H1 (cell line): ENCODE data around the gene ACTRT3. TPM values are rescaled to one million over a fixed set of nuclear protein-coding genes. Genes with fewer than 3 reads are reported as not detected.

Source experiments
- CTCF ChIA-PET: fragments of 300-600 bp; sonication (Branson Sonifier 250); formaldehyde crosslinking; loops from one replicate; lab custom pipeline; 2021; ENCODE audit not compliant: partially characterized antibody; lab: Charles Lee
- POLR2A ChIA-PET: fragments of 300-600 bp; sonication (Branson Sonifier 250); formaldehyde crosslinking; loops from one replicate; lab custom pipeline; 2021; ENCODE audit warnings: inconsistent platforms; ENCODE audit not compliant: partially characterized antibody; lab: Charles Lee
- DNase-seq, 2 experiments: peaks; one replicate each; pipeline versions ENCODE4 v3.0.0 to v3.0.0-alpha.2; 2010 to 2022; ENCODE audit warnings: low spot score in 2 of 2, low read depth in 1 of 2, mixed read lengths in 1 of 2
- FAIRE-seq: peaks from 2 replicates; lab custom pipeline; 2011; peaks lifted over from hg19 to GRCh38; lab: Jason Lieb, UNC
- H2AFZ ChIP-seq: 2 replicates; pipeline ENCODE4 v1.8.1; 2012; ENCODE audit warnings: low read length, inconsistent platforms
- H2AK5ac ChIP-seq: 2 replicates; pipeline ENCODE4 v1.6.1; 2013; ENCODE audit warnings: low read depth, low read length
- H2BK120ac ChIP-seq: replicated peaks from 2 replicates; pipeline ENCODE3; 2013; ENCODE audit warnings: low read depth, low read length, inconsistent platforms
- H2BK12ac ChIP-seq: 2 replicates; pipeline ENCODE4 v1.6.1; 2013; ENCODE audit warnings: low read depth, low read length
- H2BK15ac ChIP-seq: 2 replicates; pipeline ENCODE4 v1.6.1; 2013; ENCODE audit warnings: low read length
- H2BK20ac ChIP-seq: 2 replicates; pipeline ENCODE4 v1.6.1; 2013; ENCODE audit warnings: low read length
- H2BK5ac ChIP-seq: 2 replicates; pipeline ENCODE4 v1.6.1; 2013; ENCODE audit warnings: low read depth, low read length
- H3K14ac ChIP-seq: 2 replicates; pipeline ENCODE4 v1.6.1; 2013; ENCODE audit warnings: inconsistent platforms; ENCODE audit not compliant: insufficient read length
- H3K18ac ChIP-seq: 2 replicates; pipeline ENCODE4 v1.6.1; 2013; ENCODE audit warnings: low read length; ENCODE audit errors: extremely low read depth
- H3K23ac ChIP-seq: 2 replicates; pipeline ENCODE4 v1.6.1; 2013; ENCODE audit warnings: inconsistent platforms; ENCODE audit not compliant: insufficient read length
- H3K23me2 ChIP-seq: 2 replicates; pipeline ENCODE4 v1.6.1; 2013; ENCODE audit warnings: low read depth, low read length
- H3K27ac ChIP-seq: 2 replicates; pipeline ENCODE4 v1.6.1; 2011; ENCODE audit warnings: low read depth, low read length, inconsistent platforms
- H3K27me3 ChIP-seq, 4 experiments: replicated peaks in 1 of 4; 1 replicate in 1 of 4; 2 replicates in 3 of 4; pipeline versions ENCODE4 v1.6.1 to v1.8.1; 2011 to 2013; ENCODE audit warnings: low read length in 3 of 4, mild to moderate bottlenecking in 3 of 4, inconsistent platforms in 2 of 4, mixed read lengths in 2 of 4, moderate library complexity in 1 of 4; ENCODE audit not compliant: control insufficient read depth in 3 of 4, insufficient read depth in 3 of 4; ENCODE audit errors: extremely low read depth in 1 of 4
- H3K36me3 ChIP-seq, 4 experiments: 2 replicates each; pipeline versions ENCODE4 v1.6.1 to v1.8.1; 2011 to 2013; ENCODE audit warnings: mild to moderate bottlenecking in 4 of 4, low read length in 3 of 4, moderate library complexity in 2 of 4, control low read depth in 1 of 4, inconsistent platforms in 1 of 4; ENCODE audit not compliant: insufficient read depth in 4 of 4, control insufficient read depth in 2 of 4
- H3K4ac ChIP-seq: replicated peaks from 2 replicates; pipeline ENCODE3; 2013; ENCODE audit warnings: low read length, low read depth, mixed read lengths, inconsistent platforms; ENCODE audit not compliant: insufficient read length
- H3K4me1 ChIP-seq, 4 experiments: replicated peaks in 1 of 4; 1 replicate in 1 of 4; 2 replicates in 3 of 4; pipeline versions ENCODE4 v1.6.1 to v1.8.1; 2011 to 2013; ENCODE audit warnings: low read length in 3 of 4, inconsistent platforms in 2 of 4, mixed read lengths in 1 of 4; ENCODE audit not compliant: insufficient read depth in 4 of 4, control insufficient read depth in 3 of 4
- H3K4me2 ChIP-seq, 2 experiments: 2 replicates each; pipeline versions ENCODE4 v1.6.1 to v1.8.1; 2011 to 2013; ENCODE audit warnings: low read depth in 2 of 2, low read length in 2 of 2, control low read depth in 1 of 2, inconsistent platforms in 1 of 2, mild to moderate bottlenecking in 1 of 2; ENCODE audit not compliant: insufficient read depth in 1 of 2
- H3K4me3 ChIP-seq, 4 experiments: fragments of 200-600, 300-600 bp in 1 of 4; sonication (generic), shearing (Covaris generic), sonication (Bioruptor Twin) in 1 of 4; 2 replicates each; pipeline versions ENCODE4 v1.5.1 to v1.8.1; 2011 to 2016; ENCODE audit warnings: low read length in 4 of 4, low read depth in 3 of 4, control low read depth in 2 of 4, inconsistent platforms in 2 of 4, mild to moderate bottlenecking in 2 of 4, mixed read lengths in 1 of 4, moderate library complexity in 1 of 4; ENCODE audit not compliant: insufficient read depth in 2 of 4; ENCODE audit errors: extremely low read depth in 1 of 4
- H3K56ac ChIP-seq: replicated peaks from 2 replicates; pipeline ENCODE3; 2013; ENCODE audit warnings: low read depth, mild to moderate bottlenecking, mixed read lengths, low read length, inconsistent platforms; ENCODE audit not compliant: insufficient read length
- H3K79me1 ChIP-seq: 2 replicates; pipeline ENCODE4 v1.6.1; 2013; ENCODE audit warnings: low read depth, low read length, control low read depth
- H3K79me2 ChIP-seq, 2 experiments: 2 replicates each; pipeline versions ENCODE4 v1.6.1 to v1.8.1; 2012 to 2013; ENCODE audit warnings: low read length in 2 of 2, mild to moderate bottlenecking in 2 of 2, inconsistent platforms in 1 of 2; ENCODE audit not compliant: insufficient read depth in 2 of 2, control insufficient read depth in 1 of 2
- H3K9ac ChIP-seq, 4 experiments: replicated peaks in 1 of 4; 1 replicate in 1 of 4; 2 replicates in 3 of 4; pipeline versions ENCODE4 v1.6.1 to v1.8.1; 2011 to 2013; ENCODE audit warnings: low read depth in 3 of 4, low read length in 3 of 4, control low read depth in 2 of 4, mild to moderate bottlenecking in 2 of 4, moderate library complexity in 2 of 4, inconsistent platforms in 1 of 4; ENCODE audit errors: extremely low read depth in 1 of 4
- H3K9me3 ChIP-seq, 2 experiments: 2 replicates each; pipeline versions ENCODE4 v1.6.1 to v1.8.1; 2012 to 2013; ENCODE audit warnings: mild to moderate bottlenecking in 2 of 2, moderate library complexity in 2 of 2, control low read depth in 1 of 2, inconsistent platforms in 1 of 2, low read depth in 1 of 2, low read length in 1 of 2, mixed read lengths in 1 of 2; ENCODE audit not compliant: insufficient read depth in 2 of 2
- H4K20me1 ChIP-seq, 2 experiments: replicated peaks in 1 of 2; 2 replicates each; pipeline versions ENCODE3 to v1.8.1; 2011 to 2013; ENCODE audit warnings: inconsistent platforms in 2 of 2, low read length in 2 of 2, mild to moderate bottlenecking in 1 of 2; ENCODE audit not compliant: insufficient read depth in 2 of 2, control insufficient read depth in 1 of 2
- H4K5ac ChIP-seq: 2 replicates; pipeline ENCODE4 v1.6.1; 2013; ENCODE audit warnings: low read length, low read depth, mixed read lengths, inconsistent platforms; ENCODE audit not compliant: insufficient read length
- H4K8ac ChIP-seq: 2 replicates; pipeline ENCODE4 v1.8.0; 2013; ENCODE audit warnings: mild to moderate bottlenecking, moderate library complexity, low read length, inconsistent platforms; ENCODE audit not compliant: insufficient read depth; ENCODE audit errors: extremely low read depth
- H4K91ac ChIP-seq: replicated peaks from 2 replicates; pipeline ENCODE3; 2013; ENCODE audit warnings: low read length, mixed read lengths, inconsistent platforms; ENCODE audit not compliant: insufficient read length
- ASH2L ChIP-seq: fragments of 200-600, 300-600 bp; sonication (generic); IDR thresholded peaks from one replicate; pipeline ENCODE4 v1.7.1; 2017; ENCODE audit warnings: low read length
- BACH1 ChIP-seq: IDR thresholded peaks from 2 replicates; pipeline ENCODE4 v1.6.1; 2012; ENCODE audit warnings: low read length, improper control_type of control experiment
- CBX8 ChIP-seq: fragments of 300-800, 300-1000 bp; sonication (generic); IDR thresholded peaks from 2 replicates; pipeline ENCODE4 v1.7.1; 2016; ENCODE audit warnings: low read depth, low read length, borderline replicate concordance
- CHD2 ChIP-seq: IDR thresholded peaks from 2 replicates; pipeline ENCODE4 v1.6.1; 2012; ENCODE audit warnings: low read length, improper control_type of control experiment
- CTBP2 ChIP-seq: IDR thresholded peaks from 2 replicates; pipeline ENCODE4 v1.7.0; 2011; ENCODE audit warnings: borderline replicate concordance, mild to moderate bottlenecking, moderate library complexity, mixed read lengths, low read length; ENCODE audit not compliant: insufficient read depth, insufficient read length
- GABPA ChIP-seq: IDR thresholded peaks from 2 replicates; pipeline ENCODE4 v1.6.1; 2011; ENCODE audit warnings: mild to moderate bottlenecking, low read length, moderate library complexity, borderline replicate concordance; ENCODE audit not compliant: insufficient read depth
- POLR2A ChIP-seq, 2 experiments: IDR thresholded peaks; 1 replicate in 1 of 2; 2 replicates in 1 of 2; pipeline ENCODE4 v1.6.1; 2011; ENCODE audit warnings: low read depth in 2 of 2, low read length in 2 of 2, mild to moderate bottlenecking in 2 of 2; ENCODE audit errors: control extremely low read depth in 1 of 2
- RBBP5 ChIP-seq: IDR thresholded peaks from 2 replicates; pipeline ENCODE4 v1.7.1; 2012; ENCODE audit warnings: low read depth, mild to moderate bottlenecking, inconsistent platforms, low read length, moderate library complexity, borderline replicate concordance
- RNF2 ChIP-seq: fragments of 200-900, 300-1000 bp; sonication (generic); IDR thresholded peaks from 2 replicates; pipeline ENCODE4 v1.7.1; 2016; ENCODE audit warnings: borderline replicate concordance, low read depth, mild to moderate bottlenecking, antibody characterized with exemption, low read length; ENCODE audit not compliant: poor library complexity, severe bottlenecking; ENCODE audit errors: missing control alignments
- TCF12 ChIP-seq: IDR thresholded peaks from 2 replicates; pipeline ENCODE4 v1.6.1; 2011; ENCODE audit warnings: low read depth, mild to moderate bottlenecking, low read length
- WGBS, 2 experiments: shearing (Covaris generic) in 1 of 2; methylation state at CpG; one replicate each; pipeline versions ENCODE4 v1.1.6 to v1.1.7; 2013 to 2015; ENCODE audit warnings: low lambda C conversion rate in 2 of 2, mixed read lengths in 2 of 2, inconsistent platforms in 1 of 2, low coverage in 1 of 2, missing lambda C conversion rate in 1 of 2; ENCODE audit not compliant: insufficient replicate concordance in 2 of 2, insufficient coverage in 1 of 2, insufficient read length in 1 of 2; ENCODE audit errors: extremely low coverage in 1 of 2, missing lambda C conversion rate in 1 of 2; 5-methylcytosine and 5-hydroxymethylcytosine counted together
- polyA plus RNA-seq, 7 experiments: library from polyadenylated mRNA; depleted of rRNA in 3 of 7; stranded (reverse) in 5 of 7; unstranded in 2 of 7; fragments of >200 nt in 5 of 7; fragments of 200-250 nt in 2 of 7; gene quantifications; 1 replicate in 5 of 7; 2 replicates in 1 of 7; 4 replicates in 1 of 7; pipeline versions ENCODE4 v1.2.1 to v1.2.3, GENCODE V29; 2011 to 2013; ENCODE audit warnings: missing spikeins in 2 of 7, mixed read lengths in 2 of 7
- total RNA-seq: library from RNA; stranded (reverse); fragmentation: NEBNext Ultra II Directional; extraction: Animal tissue kit (Norgen Biotek cat#: 25700); gene quantifications from 2 replicates; pipeline ENCODE4 v1.2.1, GENCODE V29; 2021

Gene ACTRT3
- total and polyA plus RNA-seq, 2 of the 8 experiments (the other 6 are each of a cell fraction or from before 2014, with no cell fraction given): 3.4 to 5.9 TPM

GRCh38 chr3:169772897-169773816 lies 3.8 kb upstream of the ACTRT3 start, which contains the start of gene MYNN:
MYNN (plus strand) TSS chr3:169773396; CDS start chr3:169774296, 900 bp downstream.
- peaks cover 0 to 2% of the 10 kb centered on the region in 2 experiments for H4K20me1 ChIP-seq
- CTCF ChIA-PET: interaction anchor here (0.6 to 1.8 kb wide), 5 partner anchors 9 to 39 kb away, joined by 3 to 7 read pairs (median 3); partner anchors contain the start of gene TERC
- FAIRE-seq: no peak
- TF ChIP-seq POLR2A (IDR thresholded peaks at IDR 0.05; ENCODE audit: control extremely low read depth in 1 of 2, low read depth in 2 of 2, low read length in 2 of 2): peak; percentile 87 to 95
- TF ChIP-seq BACH1: no peak
- peak; percentile 96; the same call in 1 of the 2 replicates for TF ChIP-seq RBBP5
- TF ChIP-seq TCF12: no peak
- no peak for TF ChIP-seq CBX8
- TF ChIP-seq GABPA: no peak
- no peak for TF ChIP-seq CHD2
- no peak for TF ChIP-seq RNF2
- TF ChIP-seq ASH2L: peak; percentile 72
- TF ChIP-seq CTBP2: peak; percentile 78

More at GRCh38 chr3:169772897-169773816, 3.8 kb upstream of the ACTRT3 start, which contains the start of gene MYNN:
- H2BK20ac ChIP-seq: no peak within 1 kb of the TSS
- 0 out of 2 replicates have a peak within 1 kb of the TSS, but pooled peaks have one; percentile 65 for H2BK15ac ChIP-seq
- peak within 1 kb of the TSS; percentile 96 for H3K27ac ChIP-seq
- H4K5ac ChIP-seq: peak within 1 kb of the TSS; percentile 82
- peak within 1 kb of the TSS; percentile 83 for H2AFZ ChIP-seq
- H3K36me3 ChIP-seq: peaks cover 0 to 30% (median 6%) of the 10 kb centered on the region in 4 experiments; a peak in 5 of 8 replicates
- peak within 1 kb of the TSS; percentile 88 for H3K18ac ChIP-seq
- H3K14ac ChIP-seq: no peak within 1 kb of the TSS
- H2AK5ac ChIP-seq: no peak within 1 kb of the TSS
- no peak within 1 kb of the TSS for H3K4ac ChIP-seq
- H3K4me2 ChIP-seq: peak within 1 kb of the TSS; percentile 21 to 74
- no peaks in the 10 kb centered on the region for H3K23me2 ChIP-seq
- 2% methylated on average over 53 of the region's 61 CpGs; no CpG with 5 or more reads in 1 of the 2 experiments for WGBS, 2 experiments
- peak; percentile 60 to 93 for DNase-seq
- peak within 1 kb of the TSS; percentile 97 for H4K8ac ChIP-seq
- H3K4me3 ChIP-seq: peak within 1 kb of the TSS; percentile 44 to 91 (median 91)
- no peak within 1 kb of the TSS for H3K23ac ChIP-seq
- H3K9ac ChIP-seq: peak within 1 kb of the TSS; percentile 82 to 92 (median 84)
- H2BK120ac ChIP-seq: no peak within 1 kb of the TSS
- peak within 1 kb of the TSS; percentile 94 for H3K56ac ChIP-seq
- H3K79me2 ChIP-seq: peaks cover 0 to 44% of the 10 kb centered on the region in 2 experiments; a peak in 3 of 4 replicates
- no peaks in the 10 kb centered on the region for H3K27me3 ChIP-seq
- peak within 1 kb of the TSS; percentile 92 for H2BK5ac ChIP-seq
- peaks cover 0 to 3% (median 1%) of the 10 kb centered on the region in 4 experiments; a peak in 1 of 7 replicates for H3K4me1 ChIP-seq
- POLR2A ChIA-PET: interaction anchor here (0.5 to 3.5 kb wide), 11 partner anchors 10 to 492 kb away, joined by 3 to 30 read pairs (median 3); partner anchors contain the start of genes LRRC34, LRRIQ4 and TERC
- H4K91ac ChIP-seq: peak within 1 kb of the TSS; percentile 31
- H3K79me1 ChIP-seq: no peaks in the 10 kb centered on the region; the same call in 1 of the 2 replicates
- no peak within 1 kb of the TSS for H2BK12ac ChIP-seq
- H3K9me3 ChIP-seq: no peaks in the 10 kb centered on the region
